ENCODE results near the gene MCAM.
A peak's percentile ranks its signal among the peaks of the same experiment; 100 is the strongest.

Gene MCAM

GRCh38 chr11:119332111-119332765 lies 15.3 kb upstream of the MCAM start:
- no peak overlapping the region for H3K4me3 ChIP-seq (ENCODE audit: low read depth, low read length)

DNA sequence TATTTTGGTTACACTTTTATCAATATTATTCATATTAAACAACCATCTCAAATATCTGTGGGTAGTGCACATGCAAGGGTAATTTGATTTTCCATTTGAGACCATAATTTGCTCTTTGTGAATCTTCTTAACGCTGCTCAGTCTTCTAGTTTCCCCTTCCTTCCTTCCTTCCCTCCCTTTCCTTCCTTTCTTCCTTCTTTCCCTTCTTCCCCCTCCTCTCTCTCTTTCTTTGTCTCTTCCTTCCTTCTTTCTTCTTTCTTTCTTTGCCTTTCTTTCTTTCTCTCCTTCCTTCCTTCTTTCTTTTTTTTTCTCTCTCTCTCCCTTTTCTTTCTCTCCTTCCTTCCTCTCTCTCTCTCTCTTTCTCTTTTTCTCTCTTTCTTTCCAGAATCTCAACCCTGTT lies 13.3 kb upstream of the MCAM start:
- no peak overlapping the region for H3K4me3 ChIP-seq (ENCODE audit: low read depth, low read length)

GRCh38 chr11:119329320-119329719 lies 12.4 kb upstream of the MCAM start:
- H3K4me3 ChIP-seq (ENCODE audit: low read depth, low read length) = no peak overlapping the region

GRCh38 chr11:119324189-119324588 lies 7.3 kb upstream of the MCAM start:
- no peak overlapping the region for H3K4me3 ChIP-seq (ENCODE audit: low read depth, low read length)

DNA sequence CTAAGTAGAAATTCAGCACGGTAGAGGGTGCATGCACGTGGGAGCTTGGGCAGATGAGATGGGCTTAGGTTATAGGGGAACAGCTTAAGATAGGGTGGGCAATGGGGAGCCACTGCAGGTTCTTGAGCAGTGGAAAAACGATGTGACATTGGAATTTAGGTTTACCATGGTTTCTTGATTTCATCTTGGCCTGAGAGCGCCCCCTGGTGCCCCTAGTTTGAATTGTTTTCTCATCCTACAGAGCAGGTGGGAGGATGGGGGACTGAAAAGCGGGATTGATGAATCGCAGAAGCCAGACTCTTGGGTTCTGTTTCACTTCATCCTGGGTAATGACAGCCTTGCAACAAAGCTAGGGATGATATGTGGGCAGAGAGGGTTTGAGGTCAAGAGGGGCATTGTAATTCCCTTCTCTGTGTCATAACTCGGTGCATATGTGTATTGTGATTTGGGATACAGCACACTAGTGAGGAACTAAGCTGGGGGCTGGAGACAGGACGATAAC lies 6.7 kb upstream of the MCAM start:
- no peak overlapping the region for H3K4me3 ChIP-seq (ENCODE audit: low read depth, low read length)

GRCh38 chr11:119322921-119323531 lies 6.1 kb upstream of the MCAM start:
- no peak overlapping the region for H3K4me3 ChIP-seq (ENCODE audit: low read depth, low read length)

DNA sequence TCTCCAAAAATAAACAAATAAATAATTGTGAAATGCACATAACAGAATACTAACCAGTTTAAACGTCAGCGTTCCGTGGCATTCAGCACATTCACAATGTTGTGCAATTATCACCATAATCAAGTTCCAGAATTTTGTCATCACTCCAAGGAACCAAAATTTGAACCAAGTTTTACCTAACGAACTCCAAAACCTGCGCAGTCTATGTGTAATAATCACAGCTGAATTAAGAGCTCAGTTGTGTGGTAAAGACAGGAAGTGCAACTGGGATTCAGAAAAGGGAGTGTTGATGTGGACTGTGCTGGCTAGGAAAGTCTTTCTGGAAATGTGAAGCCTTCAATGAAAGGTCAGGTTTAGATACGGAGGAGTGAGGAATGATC lies 5.4 kb upstream of the MCAM start:
- H3K4me3 ChIP-seq (ENCODE audit: low read depth, low read length) = no peak overlapping the region

- peak overlapping the region; percentile 56 for H3K4me3 ChIP-seq (ENCODE audit: low read depth, low read length)
These were observed 4.0 kb upstream of the MCAM start for GRCh38 chr11:119320776-119321524.

DNA sequence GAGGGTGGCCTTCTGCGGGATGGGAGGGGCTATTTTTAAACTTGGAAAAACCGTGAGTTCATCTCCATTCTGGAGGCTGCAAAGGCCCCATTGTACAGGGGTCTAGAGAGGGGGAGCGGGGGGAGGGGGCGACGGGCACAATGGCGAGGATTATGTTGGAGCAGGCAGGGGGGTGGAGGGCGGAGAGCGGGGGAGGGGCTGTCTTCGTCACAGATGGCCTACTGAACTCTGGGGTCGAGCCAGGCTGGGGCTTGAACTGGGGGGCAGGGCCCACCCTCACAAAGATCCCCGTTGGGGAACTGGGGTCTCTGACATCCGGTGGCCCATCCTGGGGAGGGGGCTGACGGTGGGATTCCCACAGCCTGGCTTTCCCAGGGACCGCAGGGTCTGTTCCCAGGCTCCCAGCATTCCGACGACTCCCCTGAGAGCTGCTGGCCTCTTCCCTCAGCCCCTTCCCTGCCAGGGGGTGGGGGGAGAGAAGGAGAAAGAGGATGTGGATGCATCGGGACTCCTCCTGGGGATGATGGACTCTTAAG lies 3.4 kb upstream of the MCAM start:
- peak overlapping the region; percentile 56 for H3K4me3 ChIP-seq (ENCODE audit: low read depth, low read length)

DNA sequence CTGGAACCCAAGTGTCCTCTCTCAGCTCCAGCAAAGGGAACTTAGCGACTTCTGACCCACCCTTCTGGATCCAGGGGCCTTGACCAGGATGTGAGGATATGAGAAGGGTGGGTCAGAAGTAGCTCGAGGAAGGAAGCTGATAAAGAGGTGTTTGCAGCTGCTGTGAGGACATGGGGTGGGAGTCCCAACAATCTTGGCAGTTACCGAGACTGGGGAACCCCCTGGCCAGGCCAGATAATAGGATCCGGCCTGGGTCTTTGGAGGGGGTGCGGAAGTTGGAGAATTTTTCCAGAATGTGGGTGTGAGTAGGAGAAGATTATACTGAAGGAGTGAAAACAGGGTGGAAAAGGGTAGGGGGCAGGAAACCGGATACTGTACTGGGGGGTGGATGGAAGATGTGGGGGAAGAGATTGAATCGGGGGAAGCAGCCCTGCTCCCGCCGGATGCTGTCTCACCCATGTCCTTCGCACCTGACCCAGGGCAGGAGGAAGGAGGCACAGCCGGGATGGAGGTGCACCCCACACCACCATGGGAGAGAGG lies 2.8 kb upstream of the MCAM start:
- no peak overlapping the region for H3K4me3 ChIP-seq (ENCODE audit: low read depth, low read length)

- H3K4me3 ChIP-seq (ENCODE audit: low read depth, low read length) = no peak overlapping the region
These were observed 2.3 kb upstream of the MCAM start for GRCh38 chr11:119319136-119319699.

GRCh38 chr11:119318240-119319135 lies 1.6 kb upstream of the MCAM start:
- no peak overlapping the region for H3K4me3 ChIP-seq (ENCODE audit: low read depth, low read length)

DNA sequence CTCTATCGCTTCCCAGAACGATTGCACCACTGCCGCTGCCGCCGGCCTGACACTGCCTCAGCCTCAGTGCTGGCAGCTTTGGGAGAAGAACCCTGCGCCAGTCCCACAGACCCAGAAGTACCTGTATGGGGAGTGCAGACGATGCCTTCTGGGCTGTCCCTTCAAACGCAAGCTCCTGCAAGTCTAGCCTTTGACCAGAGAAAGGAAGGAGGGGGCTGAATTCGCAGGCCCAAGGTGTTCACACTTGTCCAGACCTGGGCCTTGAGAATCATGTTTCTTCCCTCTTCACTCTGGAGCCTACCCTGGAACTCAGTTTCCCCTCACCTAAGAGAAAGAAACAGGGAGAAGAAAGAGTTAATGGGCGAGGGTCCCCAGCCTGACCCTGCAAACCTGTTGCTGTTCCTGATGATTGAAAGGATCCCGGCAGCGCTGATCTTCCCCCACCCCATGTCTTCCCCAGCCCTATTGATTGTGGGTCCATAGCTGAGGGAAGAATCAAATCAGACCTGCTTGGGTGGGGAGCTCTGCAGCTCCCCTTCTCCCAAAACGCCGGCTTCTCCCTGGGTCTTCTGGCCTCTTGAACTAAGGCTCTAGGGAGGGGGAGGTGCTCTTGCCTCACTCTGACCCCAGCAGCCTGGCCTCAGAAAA lies 786 bp upstream of the MCAM start:
- no peak overlapping the region for H3K4me3 ChIP-seq (ENCODE audit: low read depth, low read length)

DNA sequence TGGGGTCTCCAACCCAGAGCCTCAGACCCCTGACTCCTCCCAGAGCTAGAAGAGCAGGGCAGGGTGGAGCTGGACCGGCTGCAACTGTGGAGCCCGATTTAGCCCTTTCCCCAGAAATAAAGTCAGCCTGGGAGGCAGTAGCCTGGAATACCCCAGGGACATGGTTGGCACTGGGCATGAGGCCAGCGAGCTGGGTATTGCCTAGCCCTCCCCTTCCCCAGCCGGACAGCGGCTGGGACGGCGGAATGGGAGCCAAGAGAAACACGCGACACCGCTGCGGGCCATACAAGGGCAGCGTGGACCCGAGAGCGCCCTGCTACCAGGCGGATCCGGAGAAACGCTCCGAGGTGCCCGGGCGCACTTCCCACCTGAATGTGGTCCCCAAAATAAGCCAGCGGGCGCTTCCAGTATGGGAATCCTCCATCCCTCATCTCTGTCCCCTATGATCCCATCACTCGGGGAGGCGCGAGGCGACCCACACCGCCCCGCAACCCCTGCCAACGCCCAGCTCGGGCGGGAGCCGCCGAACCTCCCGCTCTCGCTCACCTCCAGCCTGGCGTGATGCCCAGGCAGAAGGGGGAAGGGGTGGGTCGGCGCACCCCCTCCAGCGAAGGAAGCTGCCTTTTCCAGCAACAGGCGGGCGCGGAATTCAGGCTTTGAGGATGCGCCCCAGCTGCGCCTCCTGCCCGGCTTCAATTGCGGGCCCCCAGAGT lies 758 bp downstream of the MCAM start:
- peak overlapping the region; percentile 72 for H3K4me3 ChIP-seq (ENCODE audit: low read depth, low read length)

GRCh38 chr11:119315131-119316015 lies 1.6 kb downstream of the MCAM start:
- H3K4me3 ChIP-seq (ENCODE audit: low read depth, low read length) = peak overlapping the region; percentile 72

DNA sequence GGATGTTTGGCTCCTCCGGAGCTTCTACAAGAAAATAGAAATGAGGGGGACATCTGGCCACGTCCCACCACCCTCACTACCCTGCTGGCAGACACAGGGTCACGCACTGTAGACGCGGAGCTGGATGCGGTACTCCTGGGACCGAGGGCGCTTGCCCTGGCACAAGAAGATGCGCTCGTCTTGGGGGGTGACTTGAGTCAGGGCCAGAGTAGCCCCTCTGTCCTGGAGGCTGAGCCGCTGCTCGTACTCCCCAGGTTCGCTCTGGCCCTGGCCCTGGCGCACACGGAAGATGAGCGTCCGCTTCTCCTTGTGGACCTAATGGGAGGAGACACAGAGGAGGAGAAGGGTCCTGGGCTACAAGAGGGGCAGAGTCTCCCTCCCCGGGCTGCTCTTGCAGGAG lies 2.2 kb downstream of the MCAM start:
- H3K4me3 ChIP-seq (ENCODE audit: low read depth, low read length) = no peak overlapping the region

DNA sequence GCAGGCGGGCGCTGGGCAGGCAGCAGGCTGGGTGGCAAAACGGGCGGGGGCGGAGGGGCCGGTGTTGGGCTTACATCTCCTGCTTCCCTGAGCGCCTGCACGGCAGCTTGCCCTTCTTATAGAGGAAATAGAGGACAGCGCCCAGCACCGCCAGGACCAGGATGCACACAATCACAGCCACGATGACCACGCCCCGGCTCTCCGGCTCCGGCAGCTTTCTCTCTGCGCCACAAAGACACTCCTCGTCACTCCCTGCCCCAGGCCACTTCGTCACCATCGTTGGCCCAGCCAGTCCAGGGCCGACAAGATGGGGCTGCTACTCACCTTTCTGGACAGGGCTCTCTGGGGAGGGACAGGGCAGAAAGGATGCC lies 6.3 kb downstream of the MCAM start:
- H3K4me3 ChIP-seq (ENCODE audit: low read depth, low read length) = no peak overlapping the region

All from iPS-11a (cell line).